GM18507 (cell line): Measurements from ENCODE around the gene DCLRE1C.
"Not testable (repeated sequence)": the region's sequence is repeated elsewhere in the genome, so short reads cannot be mapped to it uniquely, and the experiment has no call there.

ENCODE experiments used
- DNase-seq: peaks from one replicate; pipeline ENCODE4 v3.0.0; 2011; ENCODE audit warnings: low read depth; ENCODE audit not compliant: insufficient read length; ENCODE audit errors: extremely low spot score
- FAIRE-seq: peaks from 2 replicates; lab custom pipeline; 2011; peaks lifted over from hg19 to GRCh38; lab: Jason Lieb, UNC

DCLRE1C gene

GRCh38 chr10:14904864-14905263 is 49.0 kb downstream of the DCLRE1C start:
- no peak for DNase-seq
- no peak for FAIRE-seq

- DNase-seq = no peak
- FAIRE-seq = peak; percentile 21
These were observed 49.6 kb downstream of the DCLRE1C start for GRCh38 chr10:14904316-14904732.

GRCh38 chr10:14891151-14891550 is 62.7 kb downstream of the DCLRE1C start:
- no peak for DNase-seq
- FAIRE-seq = no peak

- no peak for DNase-seq
- FAIRE-seq = peak; percentile 29
These were observed 64.6 kb downstream of the DCLRE1C start for GRCh38 chr10:14889318-14889717.

GRCh38 chr10:14884082-14884481 is 69.8 kb downstream of the DCLRE1C start:
- FAIRE-seq (no peak), DNase-seq (no peak)

- FAIRE-seq = no peak
- no peak for DNase-seq
These were observed 73.7 kb downstream of the DCLRE1C start for GRCh38 chr10:14880229-14880628.

- DNase-seq = no peak
- FAIRE-seq = no peak
These were observed 74.0 kb downstream of the DCLRE1C start for GRCh38 chr10:14879928-14880193.

- peak; percentile 12 for DNase-seq
- FAIRE-seq = no peak
These were observed 74.6 kb downstream of the DCLRE1C start for GRCh38 chr10:14879124-14879927.

GRCh38 chr10:14878266-14879123 is 75.4 kb downstream of the DCLRE1C start, which contains the start of gene SUV39H2:
TSS of gene SUV39H2 (plus strand) at chr10:14878866. CDS start at chr10:14878889, 23 bp downstream.
- DNase-seq (peak; percentile 99), FAIRE-seq (peak; percentile 92)

- FAIRE-seq = no peak
- no peak for DNase-seq
These were observed 77.1 kb downstream of the DCLRE1C start for GRCh38 chr10:14876764-14877163.

GRCh38 chr10:14875941-14876340 is 78.0 kb downstream of the DCLRE1C start:
- FAIRE-seq (no peak), DNase-seq (no peak)

- DNase-seq (no peak), FAIRE-seq (peak; percentile 69)
These were observed 80.7 kb downstream of the DCLRE1C start for GRCh38 chr10:14873090-14873760.

- FAIRE-seq, DNase-seq: not testable (repeated sequence)
These were observed 89.0 kb downstream of the DCLRE1C start for GRCh38 chr10:14864871-14865270.

- DNase-seq, FAIRE-seq: not testable (repeated sequence)
These were observed 89.4 kb downstream of the DCLRE1C start for GRCh38 chr10:14864466-14864865.

- FAIRE-seq (no peak), DNase-seq (no peak)
These were observed 93.1 kb downstream of the DCLRE1C start for GRCh38 chr10:14860791-14861190.

GRCh38 chr10:14859775-14860174 is 94.1 kb downstream of the DCLRE1C start:
- FAIRE-seq (no peak), DNase-seq (no peak)

- DNase-seq = no peak
- no peak for FAIRE-seq
These were observed 94.9 kb downstream of the DCLRE1C start for GRCh38 chr10:14859043-14859442.

- no peak for FAIRE-seq
- DNase-seq = no peak
These were observed 95.4 kb downstream of the DCLRE1C start for GRCh38 chr10:14858338-14858960.

GRCh38 chr10:14855453-14855852 is 98.4 kb downstream of the DCLRE1C start:
- DNase-seq (no peak), FAIRE-seq (no peak)

GRCh38 chr10:14852236-14852635 is 101.7 kb downstream of the DCLRE1C start:
- DNase-seq (no peak), FAIRE-seq (no peak)
